Measurements from ENCODE around the gene NOTCH3. TPM values are rescaled to one million over a fixed set of nuclear protein-coding genes. Genes with fewer than 3 reads are reported as not detected.

NOTCH3 gene
- total and polyA plus RNA-seq, 2 donors (not counting 1 experiment from before 2014, with no cell fraction given): 26.4 to 42.6 TPM

DNA sequence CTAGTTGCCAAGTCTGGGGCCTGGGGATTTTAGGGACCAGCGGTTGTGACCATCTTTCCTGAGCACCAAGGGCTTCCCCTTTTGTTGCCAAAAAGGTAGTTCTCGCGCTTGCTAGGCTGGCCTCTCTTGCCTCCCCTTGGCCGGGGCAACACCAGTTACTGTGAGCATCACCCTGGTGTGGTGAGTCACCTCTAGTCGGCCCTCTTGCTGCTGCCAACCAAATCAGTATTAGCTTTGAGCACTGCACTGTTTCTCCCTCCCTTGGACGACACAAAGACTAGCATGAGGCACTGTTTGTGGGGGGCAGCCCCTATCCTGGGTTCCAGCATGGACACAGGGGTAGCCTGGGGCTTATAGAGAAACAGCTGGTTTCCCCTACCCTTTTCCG is 86.6 kb downstream of the NOTCH3 start:
- Histone ChIP-seq H2AFZ (ENCODE audit: low read length) (no peak overlapping the region), H3K79me2 (ENCODE audit: control insufficient read depth, insufficient read depth, low read length) (peaks cover 6% of the 10 kb centered on the region), H3K9me3 (ENCODE audit: control insufficient read depth, insufficient read depth, low read depth, low read length) (no peaks in the 10 kb centered on the region), H3K27ac (ENCODE audit: insufficient read depth, low read length) (peak overlapping the region; percentile 31), H3K4me1 (ENCODE audit: control insufficient read depth, extremely low read depth, insufficient read depth, low read length) (peaks cover 10% of the 10 kb centered on the region), H3K36me3 (ENCODE audit: control insufficient read depth, insufficient read depth, low read length) (peaks cover 59% of the 10 kb centered on the region), H3K4me2 (ENCODE audit: extremely low read depth, insufficient read depth, low read length) (no peak overlapping the region), H3K27me3 (ENCODE audit: control insufficient read depth, insufficient read depth, low read length) (no peaks in the 10 kb centered on the region), H4K20me1 (ENCODE audit: control insufficient read depth, extremely low read depth, insufficient read depth, low read length) (no peaks in the 10 kb centered on the region), H3K9ac (ENCODE audit: insufficient read depth, low read length) (no peak overlapping the region), H3K4me3 (replicated peaks in 1 of 4; ENCODE audit: control extremely low read depth in 1 of 4, insufficient read depth in 1 of 4, low read depth in 3 of 4, low read length in 4 of 4) (no peak overlapping the region)
- TF ChIP-seq, protein P1, sequence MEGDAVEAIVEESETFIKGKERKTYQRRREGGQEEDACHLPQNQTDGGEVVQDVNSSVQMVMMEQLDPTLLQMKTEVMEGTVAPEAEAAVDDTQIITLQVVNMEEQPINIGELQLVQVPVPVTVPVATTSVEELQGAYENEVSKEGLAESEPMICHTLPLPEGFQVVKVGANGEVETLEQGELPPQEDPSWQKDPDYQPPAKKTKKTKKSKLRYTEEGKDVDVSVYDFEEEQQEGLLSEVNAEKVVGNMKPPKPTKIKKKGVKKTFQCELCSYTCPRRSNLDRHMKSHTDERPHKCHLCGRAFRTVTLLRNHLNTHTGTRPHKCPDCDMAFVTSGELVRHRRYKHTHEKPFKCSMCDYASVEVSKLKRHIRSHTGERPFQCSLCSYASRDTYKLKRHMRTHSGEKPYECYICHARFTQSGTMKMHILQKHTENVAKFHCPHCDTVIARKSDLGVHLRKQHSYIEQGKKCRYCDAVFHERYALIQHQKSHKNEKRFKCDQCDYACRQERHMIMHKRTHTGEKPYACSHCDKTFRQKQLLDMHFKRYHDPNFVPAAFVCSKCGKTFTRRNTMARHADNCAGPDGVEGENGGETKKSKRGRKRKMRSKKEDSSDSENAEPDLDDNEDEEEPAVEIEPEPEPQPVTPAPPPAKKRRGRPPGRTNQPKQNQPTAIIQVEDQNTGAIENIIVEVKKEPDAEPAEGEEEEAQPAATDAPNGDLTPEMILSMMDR (conservative IDR thresholded peaks at IDR 0.05 in 1 of 2, IDR thresholded peaks at IDR 0.05 in 1 of 2; ENCODE audit: low read depth in 1 of 2, low read length in 2 of 2): no peak
- TF ChIP-seq EZH2 (IDR thresholded peaks at IDR 0.05; ENCODE audit: low read length, missing control alignments): no peak
- peak; percentile 55 to 67 for DNase-seq (ENCODE audit: low read depth in 2 of 2)

DNA sequence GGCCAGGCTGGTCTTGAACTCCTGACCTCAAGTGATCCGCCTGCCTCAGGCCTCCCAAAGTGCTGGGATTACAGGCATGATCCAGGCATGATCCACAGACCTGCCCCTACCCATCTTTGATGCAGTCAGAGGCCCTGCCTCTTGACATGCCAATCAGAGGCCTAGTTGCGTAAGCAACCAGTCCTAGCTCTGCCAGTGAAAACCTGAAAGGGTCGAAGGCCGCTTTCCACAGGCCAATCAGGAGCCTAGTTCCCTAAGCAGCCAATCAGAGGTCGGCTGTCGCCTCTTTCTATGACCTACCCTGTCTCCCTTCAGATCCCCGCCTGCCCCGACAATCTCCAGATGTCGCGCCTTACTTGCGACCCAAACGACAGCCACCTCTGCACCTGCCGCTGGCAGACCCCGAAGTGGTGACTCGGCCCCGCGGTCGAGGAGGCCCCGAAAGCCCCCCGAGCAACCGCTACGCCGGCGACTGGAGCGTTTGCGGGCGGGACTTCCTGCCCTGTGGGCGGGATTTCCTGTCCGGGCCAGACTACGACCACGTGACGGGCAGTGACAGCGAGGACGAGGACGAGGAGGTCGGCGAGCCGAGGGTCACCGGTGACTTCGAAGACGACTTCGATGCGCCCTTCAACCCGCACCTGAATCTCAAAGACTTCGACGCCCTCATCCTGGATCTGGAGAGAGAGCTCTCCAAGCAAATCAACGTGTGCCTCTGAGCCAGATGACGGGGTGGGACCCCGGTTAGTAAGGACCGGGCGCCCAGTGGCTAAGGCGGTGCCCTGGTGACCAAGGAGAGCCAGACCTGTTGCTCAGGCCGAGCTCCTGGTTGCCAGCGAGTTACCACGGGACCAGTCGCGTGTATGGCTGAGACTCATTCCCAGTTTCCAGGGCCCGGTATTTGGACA is 87.3 kb downstream of the NOTCH3 start:
- Histone ChIP-seq H3K36me3 (ENCODE audit: control insufficient read depth, insufficient read depth, low read length) (peaks cover 57% of the 10 kb centered on the region), H3K27me3 (ENCODE audit: control insufficient read depth, insufficient read depth, low read length) (no peaks in the 10 kb centered on the region), H3K79me2 (ENCODE audit: control insufficient read depth, insufficient read depth, low read length) (peaks cover 12% of the 10 kb centered on the region), H2AFZ (ENCODE audit: low read length) (no peak overlapping the region), H3K4me2 (ENCODE audit: extremely low read depth, insufficient read depth, low read length) (no peak overlapping the region), H3K9me3 (ENCODE audit: control insufficient read depth, insufficient read depth, low read depth, low read length) (no peaks in the 10 kb centered on the region), H3K4me1 (ENCODE audit: control insufficient read depth, extremely low read depth, insufficient read depth, low read length) (peaks cover 15% of the 10 kb centered on the region), H3K9ac (ENCODE audit: insufficient read depth, low read length) (no peak overlapping the region), H4K20me1 (ENCODE audit: control insufficient read depth, extremely low read depth, insufficient read depth, low read length) (no peaks in the 10 kb centered on the region), H3K4me3 (replicated peaks in 1 of 4; ENCODE audit: control extremely low read depth in 1 of 4, insufficient read depth in 1 of 4, low read depth in 3 of 4, low read length in 4 of 4) (no peak overlapping the region), H3K27ac (ENCODE audit: insufficient read depth, low read length) (peak overlapping the region; percentile 31)
- TF ChIP-seq, protein P1 (conservative IDR thresholded peaks at IDR 0.05 in 1 of 2, IDR thresholded peaks at IDR 0.05 in 1 of 2; ENCODE audit: low read depth in 1 of 2, low read length in 2 of 2): no peak
- no peak for TF ChIP-seq EZH2 (IDR thresholded peaks at IDR 0.05; ENCODE audit: low read length, missing control alignments)
- no peak for DNase-seq (ENCODE audit: low read depth in 2 of 2)

DNA sequence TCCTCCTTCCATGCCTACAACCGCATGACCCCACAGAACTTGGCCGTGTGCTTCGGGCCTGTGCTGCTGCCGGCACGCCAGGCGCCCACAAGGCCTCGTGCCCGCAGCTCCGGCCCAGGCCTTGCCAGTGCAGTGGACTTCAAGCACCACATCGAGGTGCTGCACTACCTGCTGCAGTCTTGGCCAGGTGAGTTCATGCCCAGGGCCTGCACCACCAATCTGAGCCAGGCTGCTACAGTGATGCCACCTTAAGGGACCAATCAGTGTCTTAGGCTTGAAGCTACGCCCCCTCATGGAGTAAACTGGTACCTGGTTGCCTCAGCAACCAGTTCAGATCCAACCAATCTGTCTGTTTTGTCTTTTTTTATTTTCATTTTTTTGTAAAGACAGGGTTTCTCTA is 88.4 kb downstream of the NOTCH3 start:
- Histone ChIP-seq H2AFZ (ENCODE audit: low read length) (no peak overlapping the region), H4K20me1 (ENCODE audit: control insufficient read depth, extremely low read depth, insufficient read depth, low read length) (no peaks in the 10 kb centered on the region), H3K27me3 (ENCODE audit: control insufficient read depth, insufficient read depth, low read length) (no peaks in the 10 kb centered on the region), H3K4me2 (ENCODE audit: extremely low read depth, insufficient read depth, low read length) (no peak overlapping the region), H3K9ac (ENCODE audit: insufficient read depth, low read length) (no peak overlapping the region), H3K4me3 (replicated peaks in 1 of 4; ENCODE audit: control extremely low read depth in 1 of 4, insufficient read depth in 1 of 4, low read depth in 3 of 4, low read length in 4 of 4) (no peak overlapping the region), H3K9me3 (ENCODE audit: control insufficient read depth, insufficient read depth, low read depth, low read length) (no peaks in the 10 kb centered on the region), H3K27ac (ENCODE audit: insufficient read depth, low read length) (no peak overlapping the region), H3K4me1 (ENCODE audit: control insufficient read depth, extremely low read depth, insufficient read depth, low read length) (peaks cover 17% of the 10 kb centered on the region), H3K79me2 (ENCODE audit: control insufficient read depth, insufficient read depth, low read length) (peaks cover 22% of the 10 kb centered on the region), H3K36me3 (ENCODE audit: control insufficient read depth, insufficient read depth, low read length) (peaks cover 51% of the 10 kb centered on the region)
- DNase-seq (ENCODE audit: low read depth in 2 of 2): no peak
- TF ChIP-seq EZH2 (IDR thresholded peaks at IDR 0.05; ENCODE audit: low read length, missing control alignments): no peak
- TF ChIP-seq, protein P1 (conservative IDR thresholded peaks at IDR 0.05 in 1 of 2, IDR thresholded peaks at IDR 0.05 in 1 of 2; ENCODE audit: low read depth in 1 of 2, low read length in 2 of 2): no peak
